Measurements from ENCODE around the gene C1orf216. TPM values are rescaled to one million over a fixed set of nuclear protein-coding genes. Genes with fewer than 3 reads are reported as not detected.
"Not testable (repeated sequence)": the region's sequence is repeated elsewhere in the genome, so short reads cannot be mapped to it uniquely, and the experiment has no call there.

The C1orf216 gene
- total and polyA plus RNA-seq, 4 experiments from 2014 or later, result 8.5 to 15.2 (median 12.3) TPM

DNA sequence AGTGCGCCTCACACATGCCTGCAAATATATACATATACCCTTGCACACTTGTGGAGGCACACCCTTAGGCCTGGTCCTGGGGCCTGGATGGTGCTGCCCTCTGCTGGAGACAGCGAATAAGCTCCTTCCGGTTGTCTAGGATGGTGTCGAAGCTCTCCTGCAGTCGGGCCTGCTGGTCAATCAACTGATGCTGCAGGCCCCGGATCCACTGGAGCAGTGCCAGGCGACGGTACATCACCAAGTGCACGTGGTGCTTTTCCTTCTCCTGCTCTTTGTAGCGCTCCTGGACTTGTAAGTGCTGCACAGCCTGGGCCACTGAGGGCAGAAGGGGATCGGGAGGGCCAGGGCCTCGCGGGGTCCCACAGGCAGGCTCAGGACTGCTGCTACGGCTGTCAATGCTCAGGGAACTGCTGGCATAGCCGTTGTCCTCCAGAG lies 3.1 kb downstream of the C1orf216 start:
- Histone ChIP-seq H3K27me3 (ENCODE audit: insufficient read depth, low read length) (no peaks in the 10 kb centered on the region), H3K9me3 (ENCODE audit: control insufficient read depth in 1 of 2, low read length in 2 of 2) (no peaks in the 10 kb centered on the region), H3K4me3 (ENCODE audit: low read length in 2 of 2) (no peak overlapping the region), H3K27ac (ENCODE audit: low read depth, low read length) (no peak overlapping the region), H3K4me1 (ENCODE audit: insufficient read depth, low read length) (peaks cover 33% of the 10 kb centered on the region), H3K36me3 (ENCODE audit: insufficient read depth, low read length) (no peaks in the 10 kb centered on the region)
- H3K27me3 Mint-ChIP-seq, result no peaks in the 10 kb centered on the region
- H3K4me1 Mint-ChIP-seq, result peaks cover 29 to 43% (median 33%) of the 10 kb centered on the region in 4 donors
- H3K4me3 Mint-ChIP-seq, result peak overlapping the region in 7 of 8 donors; percentile 9 to 88 (median 72)
- no peaks in the 10 kb centered on the region for H3K9me3 Mint-ChIP-seq
- intact Hi-C loops (cut with micrococcal nuclease), result loop anchor here (1.0 to 5.0 kb wide), 4 partner anchors 74 to 523 kb away; partner anchors contain the start of genes PSMB2 and SFPQ
- ChIA-PET CTCF (ENCODE audit: partially characterized antibody) (interaction anchor here (0.6 to 6.8 kb wide), 44 partner anchors 10 to 514 kb away, joined by 3 to 107 read pairs (median 4); partner anchors contain the start of genes CLSPN and TFAP2E), POLR2A (ENCODE audit: partially characterized antibody) (interaction anchor here (1.0 to 1.9 kb wide), 7 partner anchors 11 to 151 kb away, joined by 3 to 14 read pairs (median 4); no protein-coding TSS in a partner anchor)
- peaks cover 5 to 16% of the 10 kb centered on the region in 2 donors for H3K36me3 Mint-ChIP-seq
- peak overlapping the region; percentile 2 to 88 (median 36) for H3K27ac Mint-ChIP-seq
- DNase-seq, result peak; percentile 67 to 75 (median 71)

- Mint-ChIP-seq H3K36me3 (peaks cover 5 to 16% of the 10 kb centered on the region in 2 donors), H3K27ac (peak overlapping the region in 5 of 7 donors; percentile 2 to 86 (median 32)), H3K9me3 (no peaks in the 10 kb centered on the region), H3K27me3 (no peaks in the 10 kb centered on the region), H3K4me3 (peak overlapping the region in 3 of 8 donors; percentile 71 to 88 (median 72)), H3K4me1 (peaks cover 29 to 43% (median 33%) of the 10 kb centered on the region in 4 donors)
- DNase-seq, result no peak
- H3K27ac ChIP-seq (ENCODE audit: low read depth, low read length), result no peak overlapping the region
- POLR2A ChIA-PET (ENCODE audit: partially characterized antibody), result interaction anchor here (1.0 to 1.7 kb wide), 4 partner anchors 11 to 146 kb away, joined by 3 to 14 read pairs (median 6); no protein-coding TSS in a partner anchor
- no peaks in the 10 kb centered on the region for H3K36me3 ChIP-seq (ENCODE audit: insufficient read depth, low read length)
- H3K9me3 ChIP-seq (ENCODE audit: control insufficient read depth in 1 of 2, low read length in 2 of 2), result no peaks in the 10 kb centered on the region
- peaks cover 33% of the 10 kb centered on the region for H3K4me1 ChIP-seq (ENCODE audit: insufficient read depth, low read length)
- H3K4me3 ChIP-seq (ENCODE audit: low read length in 2 of 2), result no peak overlapping the region
- CTCF ChIA-PET (ENCODE audit: partially characterized antibody), result interaction anchor here (0.8 to 6.8 kb wide), 40 partner anchors 10 to 513 kb away, joined by 3 to 107 read pairs (median 4); partner anchors contain the start of genes CLSPN and TFAP2E
- no peaks in the 10 kb centered on the region for H3K27me3 ChIP-seq (ENCODE audit: insufficient read depth, low read length)
- intact Hi-C loops (cut with micrococcal nuclease), result loop anchor here (1.0 to 5.0 kb wide), 4 partner anchors 74 to 523 kb away; partner anchors contain the start of genes PSMB2 and SFPQ
Measured at GRCh38 chr1:35714921-35715567, 3.6 kb downstream of the C1orf216 start.

DNA sequence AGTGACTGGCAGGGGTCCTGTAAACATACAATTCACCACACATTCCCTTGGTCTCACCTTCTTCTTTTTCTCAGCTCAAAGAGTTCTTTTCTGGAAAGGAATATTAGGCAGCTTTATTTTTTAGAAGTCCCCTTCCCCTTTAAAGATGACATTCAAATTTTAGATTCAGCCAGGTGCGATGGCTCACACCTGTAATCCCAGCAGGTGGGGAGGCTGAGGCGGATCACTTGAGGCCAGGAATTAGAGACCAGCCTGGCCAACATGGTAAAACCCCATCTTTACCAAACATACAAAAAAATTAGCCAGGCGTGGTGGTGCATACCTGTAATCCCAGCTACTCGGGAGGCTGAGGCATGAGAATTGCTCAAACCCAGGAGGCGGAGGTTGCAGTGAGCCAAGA lies 7.6 kb downstream of the C1orf216 start:
- H3K4me3 ChIP-seq (ENCODE audit: low read length in 2 of 2); H3K4me3 Mint-ChIP-seq; H3K27ac ChIP-seq (ENCODE audit: low read depth, low read length); H3K27me3 ChIP-seq (ENCODE audit: insufficient read depth, low read length); intact Hi-C loops (cut with micrococcal nuclease); H3K36me3 ChIP-seq (ENCODE audit: insufficient read depth, low read length); H3K9me3 ChIP-seq (ENCODE audit: control insufficient read depth in 1 of 2, low read length in 2 of 2); H3K27ac Mint-ChIP-seq; DNase-seq; H3K9me3 Mint-ChIP-seq: not testable (repeated sequence)
- peaks cover 5 to 13% of the 10 kb centered on the region in 2 donors for H3K36me3 Mint-ChIP-seq
- ChIA-PET CTCF (ENCODE audit: partially characterized antibody) (interaction anchor here (1.2 to 2.1 kb wide), 4 partner anchors 11 to 142 kb away, joined by 3 to 8 read pairs (median 6); partner anchors contain the start of gene CLSPN), POLR2A (ENCODE audit: partially characterized antibody) (interaction anchor here (0.6 kb wide), 1 partner anchor 209 kb away, joined by 3 read pairs; no protein-coding TSS in a partner anchor)
- H3K27me3 Mint-ChIP-seq, result peaks cover 15 to 19% of the 10 kb centered on the region in 2 donors
- H3K4me1 ChIP-seq (ENCODE audit: insufficient read depth, low read length), result peaks cover 22% of the 10 kb centered on the region
- peaks cover 23 to 35% (median 29%) of the 10 kb centered on the region in 4 donors for H3K4me1 Mint-ChIP-seq

DNA sequence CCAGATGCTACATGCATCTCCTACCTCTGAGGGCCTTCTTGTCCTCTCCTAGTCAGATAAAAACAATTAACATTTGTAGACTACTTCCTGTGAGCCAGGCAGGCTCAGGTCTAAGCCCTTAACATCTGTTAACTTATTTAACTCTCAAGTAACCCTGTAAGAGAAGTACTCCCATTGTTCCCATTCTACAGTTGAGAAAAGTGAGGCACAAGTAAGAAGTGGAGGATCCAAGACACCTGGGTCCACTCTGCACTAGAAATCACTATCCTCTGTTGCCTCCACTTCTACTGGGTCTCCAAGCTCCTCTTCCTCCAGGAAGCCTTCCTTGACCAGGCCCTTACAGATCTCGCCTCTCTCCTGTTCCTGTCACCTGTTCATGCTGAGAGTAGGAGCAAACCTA lies 9.7 kb downstream of the C1orf216 start:
- POLR2A ChIA-PET (ENCODE audit: partially characterized antibody), result no interaction called here
- DNase-seq, result no peak

GRCh38 chr1:35708441-35708921 lies 10.2 kb downstream of the C1orf216 start:
- peak overlapping the region in 1 of 7 donors; percentile 19 for H3K27ac Mint-ChIP-seq

More for the DNA sequence above, 9.7 kb downstream of the C1orf216 start:
- Histone ChIP-seq H3K27ac (ENCODE audit: low read depth, low read length) (no peak overlapping the region), H3K9me3 (ENCODE audit: control insufficient read depth in 1 of 2, low read length in 2 of 2) (no peaks in the 10 kb centered on the region), H3K27me3 (ENCODE audit: insufficient read depth, low read length) (peaks cover 4% of the 10 kb centered on the region), H3K4me3 (ENCODE audit: low read length in 2 of 2) (no peak overlapping the region), H3K36me3 (ENCODE audit: insufficient read depth, low read length) (no peaks in the 10 kb centered on the region), H3K4me1 (ENCODE audit: insufficient read depth, low read length) (peaks cover 7% of the 10 kb centered on the region)
- peak overlapping the region in 4 of 7 donors; percentile 14 to 63 (median 44) for H3K27ac Mint-ChIP-seq
- intact Hi-C loops (cut with micrococcal nuclease), result no loop called here
- H3K36me3 Mint-ChIP-seq, result peaks cover 0 to 3% of the 10 kb centered on the region in 2 donors
- peak overlapping the region; percentile 38 to 77 (median 74) for H3K4me3 Mint-ChIP-seq
- H3K4me1 Mint-ChIP-seq, result peaks cover 13 to 21% (median 18%) of the 10 kb centered on the region in 4 donors
- H3K27me3 Mint-ChIP-seq, result peaks cover 23 to 24% of the 10 kb centered on the region in 2 donors
- CTCF ChIA-PET (ENCODE audit: partially characterized antibody), result interaction anchor here (0.6 kb wide), 1 partner anchor 61 kb away, joined by 3 read pairs; no protein-coding TSS in a partner anchor
- no peaks in the 10 kb centered on the region for H3K9me3 Mint-ChIP-seq

GRCh38 chr1:35707601-35708440 lies 10.9 kb downstream of the C1orf216 start:
- no peaks in the 10 kb centered on the region for H3K36me3 Mint-ChIP-seq
- CTCF ChIA-PET (ENCODE audit: partially characterized antibody), result interaction anchor here (1.3 to 7.7 kb wide), 3 partner anchors 8 to 257 kb away, joined by 3 to 51 read pairs (median 7); partner anchors contain the start of gene C1orf216
- no peaks in the 10 kb centered on the region for H3K9me3 Mint-ChIP-seq
- Histone ChIP-seq H3K27me3 (ENCODE audit: insufficient read depth, low read length) (peaks cover 4% of the 10 kb centered on the region), H3K4me1 (ENCODE audit: insufficient read depth, low read length) (peaks cover 7% of the 10 kb centered on the region), H3K36me3 (ENCODE audit: insufficient read depth, low read length) (no peaks in the 10 kb centered on the region), H3K4me3 (ENCODE audit: low read length in 2 of 2) (peak overlapping the region in 1 of 2 donors; percentile 42), H3K9me3 (ENCODE audit: control insufficient read depth in 1 of 2, low read length in 2 of 2) (no peaks in the 10 kb centered on the region), H3K27ac (ENCODE audit: low read depth, low read length) (no peak overlapping the region)
- peaks cover 27 to 28% of the 10 kb centered on the region in 2 donors for H3K27me3 Mint-ChIP-seq
- intact Hi-C loops (cut with micrococcal nuclease), result no loop called here
- peak overlapping the region; percentile 81 to 94 (median 88) for H3K4me3 Mint-ChIP-seq
- H3K4me1 Mint-ChIP-seq, result peaks cover 13 to 21% (median 18%) of the 10 kb centered on the region in 4 donors
- peak in 1 of 5 donors; percentile 19 for DNase-seq
- POLR2A ChIA-PET (ENCODE audit: partially characterized antibody), result interaction anchor here (1.0 to 1.4 kb wide), 2 partner anchors 10 to 62 kb away, joined by 3 to 5 read pairs; partner anchors contain the start of gene CLSPN
- H3K27ac Mint-ChIP-seq, result peak overlapping the region in 2 of 7 donors; percentile 19 to 68

More at GRCh38 chr1:35708441-35708921, 10.2 kb downstream of the C1orf216 start:
- POLR2A ChIA-PET (ENCODE audit: partially characterized antibody), result no interaction called here
- H3K9me3 ChIP-seq (ENCODE audit: control insufficient read depth in 1 of 2, low read length in 2 of 2), result no peaks in the 10 kb centered on the region
- DNase-seq, result no peak
- H3K4me3 Mint-ChIP-seq, result peak overlapping the region; percentile 69 to 81 (median 75)
- peaks cover 0 to under 1% of the 10 kb centered on the region in 2 donors for H3K36me3 Mint-ChIP-seq
- H3K9me3 Mint-ChIP-seq, result no peaks in the 10 kb centered on the region
- peaks cover 4% of the 10 kb centered on the region for H3K27me3 ChIP-seq (ENCODE audit: insufficient read depth, low read length)
- CTCF ChIA-PET (ENCODE audit: partially characterized antibody), result interaction anchor here (0.6 kb wide), 1 partner anchor 62 kb away, joined by 3 read pairs; no protein-coding TSS in a partner anchor
- peaks cover 13 to 21% (median 18%) of the 10 kb centered on the region in 4 donors for H3K4me1 Mint-ChIP-seq
- no peaks in the 10 kb centered on the region for H3K36me3 ChIP-seq (ENCODE audit: insufficient read depth, low read length)
- H3K4me1 ChIP-seq (ENCODE audit: insufficient read depth, low read length), result peaks cover 7% of the 10 kb centered on the region
- H3K4me3 ChIP-seq (ENCODE audit: low read length in 2 of 2), result no peak overlapping the region
- H3K27me3 Mint-ChIP-seq, result peaks cover 24% of the 10 kb centered on the region in 2 donors
- no peak overlapping the region for H3K27ac ChIP-seq (ENCODE audit: low read depth, low read length)
- intact Hi-C loops (cut with micrococcal nuclease), result no loop called here
